HEK293 (cell line): ENCODE data around the gene FCHO1.
A peak's percentile ranks its signal among the peaks of the same experiment; 100 is the strongest.

Experiments
- CTCF ChIA-PET: fragments of 350-600 bp; formaldehyde crosslinking; extraction: SDS; loops from one replicate; lab custom pipeline; 2021; ENCODE audit warnings: antibody characterized with exemption; lab: Yijun Ruan, JAX
- POLR2A ChIA-PET: fragments of 300-600 bp; formaldehyde crosslinking; extraction: SDS; loops from one replicate; lab custom pipeline; 2020; ENCODE audit warnings: antibody characterized with exemption, inconsistent platforms; lab: Yijun Ruan, JAX
- H3K27ac ChIP-seq: fragments of 200-500 bp; sonication (Bioruptor generic); 2 replicates; pipeline ENCODE4 v1.5.1; 2014; ENCODE audit warnings: low read depth, low read length, control low read depth, inconsistent platforms; ENCODE audit errors: extremely low read depth
- H3K36me3 ChIP-seq, 2 experiments: fragments of 200-500 bp in 1 of 2; sonication (Bioruptor generic) in 1 of 2; 1 replicate in 1 of 2; 2 replicates in 1 of 2; pipeline ENCODE4 v1.5.1; 2014 to 2017; ENCODE audit warnings: inconsistent platforms in 2 of 2, low read length in 2 of 2; ENCODE audit not compliant: control insufficient read depth in 2 of 2, insufficient read depth in 1 of 2
- H3K4me1 ChIP-seq: fragments of 200-500 bp; sonication (Bioruptor generic); 2 replicates; pipeline ENCODE4 v1.5.1; 2014; ENCODE audit warnings: mild to moderate bottlenecking, low read length, inconsistent platforms; ENCODE audit not compliant: control insufficient read depth, insufficient read depth
- H3K4me3 ChIP-seq: 2 replicates; pipeline ENCODE4 v1.5.1; 2011; ENCODE audit warnings: low read depth, mild to moderate bottlenecking, control low read depth, low read length, moderate library complexity
- H3K9me3 ChIP-seq: fragments of 200-500 bp; sonication (Bioruptor generic); 2 replicates; pipeline ENCODE4 v1.5.1; 2014; ENCODE audit warnings: low read depth, low read length, inconsistent platforms; ENCODE audit not compliant: control insufficient read depth, insufficient read depth
- AEBP2 ChIP-seq: fragments of 450-650 bp; formaldehyde crosslinking; IDR thresholded peaks from 2 replicates; pipeline ENCODE4 v1.5.1; 2016; ENCODE audit warnings: missing biosample characterization, missing genetic modification characterization, borderline replicate concordance
- EGR2 ChIP-seq: fragments of 450-650 bp; formaldehyde crosslinking; IDR thresholded peaks from 2 replicates; pipeline ENCODE4 v1.5.1; 2016; ENCODE audit warnings: low read depth, missing biosample characterization, missing genetic modification characterization
- GLIS1 ChIP-seq: fragments of 450-650 bp; formaldehyde crosslinking; IDR thresholded peaks from 2 replicates; pipeline ENCODE4 v1.5.1; 2016; ENCODE audit warnings: missing biosample characterization, missing genetic modification characterization
- HOXA7 ChIP-seq: sonication (generic); formaldehyde crosslinking; IDR thresholded peaks from 2 replicates; pipeline ENCODE4 v1.8.1; 2022; ENCODE audit warnings: missing genetic modification reagents, borderline replicate concordance
- KLF1 ChIP-seq: fragments of 450-650 bp; formaldehyde crosslinking; IDR thresholded peaks from 2 replicates; pipeline ENCODE4 v1.5.1; 2016; ENCODE audit warnings: missing biosample characterization, missing genetic modification characterization
- KLF17 ChIP-seq: fragments of 450-650 bp; formaldehyde crosslinking; IDR thresholded peaks from 2 replicates; pipeline ENCODE4 v1.5.1; 2016; ENCODE audit warnings: missing biosample characterization, missing genetic modification characterization
- KLF9 ChIP-seq: fragments of 450-650 bp; formaldehyde crosslinking; IDR thresholded peaks from 2 replicates; pipeline ENCODE4 v1.5.1; 2016; ENCODE audit warnings: missing biosample characterization, missing genetic modification characterization, low read depth
- PATZ1 ChIP-seq: fragments of 450-650 bp; formaldehyde crosslinking; IDR thresholded peaks from 2 replicates; pipeline ENCODE4 v1.5.1; 2016; ENCODE audit warnings: missing biosample characterization, missing genetic modification characterization
- SP2 ChIP-seq: fragments of 450-650 bp; formaldehyde crosslinking; IDR thresholded peaks from 2 replicates; pipeline ENCODE4 v1.5.1; 2016; ENCODE audit warnings: missing biosample characterization, missing genetic modification characterization
- SP7 ChIP-seq: fragments of 450-650 bp; formaldehyde crosslinking; IDR thresholded peaks from 2 replicates; pipeline ENCODE4 v1.5.1; 2016; ENCODE audit warnings: missing biosample characterization, missing genetic modification characterization
- YY2 ChIP-seq: fragments of 450-650 bp; formaldehyde crosslinking; IDR thresholded peaks from 2 replicates; pipeline ENCODE4 v1.5.1; 2016; ENCODE audit warnings: missing biosample characterization, missing genetic modification characterization
- ZBTB1 ChIP-seq: fragments of 450-650 bp; formaldehyde crosslinking; IDR thresholded peaks from 2 replicates; pipeline ENCODE4 v1.5.1; 2016; ENCODE audit warnings: missing biosample characterization, missing genetic modification characterization
- ZFHX2 ChIP-seq: fragments of 450-650 bp; formaldehyde crosslinking; conservative IDR thresholded peaks from 2 replicates; pipeline ENCODE4 v1.5.1; 2016; ENCODE audit warnings: missing biosample characterization, missing genetic modification characterization
- ZIC2 ChIP-seq: fragments of 450-650 bp; formaldehyde crosslinking; IDR thresholded peaks from 2 replicates; pipeline ENCODE4 v1.5.1; 2016; ENCODE audit warnings: missing biosample characterization, missing genetic modification characterization
- ZNF155 ChIP-seq: fragments of 450-650 bp; formaldehyde crosslinking; IDR thresholded peaks from 2 replicates; pipeline ENCODE4 v1.5.1; 2016; ENCODE audit warnings: missing biosample characterization, missing genetic modification characterization
- ZNF169 ChIP-seq: fragments of 450-650 bp; formaldehyde crosslinking; IDR thresholded peaks from 2 replicates; pipeline ENCODE4 v1.5.1; 2016; ENCODE audit warnings: missing biosample characterization, missing genetic modification characterization
- ZNF18 ChIP-seq: fragments of 450-650 bp; formaldehyde crosslinking; IDR thresholded peaks from 2 replicates; pipeline ENCODE4 v1.5.1; 2016; ENCODE audit warnings: missing biosample characterization, missing genetic modification characterization
- ZNF202 ChIP-seq: fragments of 450-650 bp; formaldehyde crosslinking; IDR thresholded peaks from 2 replicates; pipeline ENCODE4 v1.5.1; 2016; ENCODE audit warnings: missing biosample characterization, missing genetic modification characterization, borderline replicate concordance
- ZNF214 ChIP-seq: fragments of 450-650 bp; formaldehyde crosslinking; IDR thresholded peaks from 2 replicates; pipeline ENCODE4 v1.5.1; 2017; ENCODE audit warnings: missing biosample characterization, mild to moderate bottlenecking, missing genetic modification characterization, borderline replicate concordance
- ZNF274 ChIP-seq, 2 experiments: fragments of 200-500 bp in 1 of 2; fragments of 450-650 bp in 1 of 2; sonication (Bioruptor generic) in 1 of 2; formaldehyde crosslinking in 1 of 2; IDR thresholded peaks; 2 replicates each; pipeline versions ENCODE4 v1.5.1 to v1.6.1; 2014 to 2016; ENCODE audit warnings: borderline replicate concordance in 1 of 2, inconsistent platforms in 1 of 2, low read length in 1 of 2, missing biosample characterization in 1 of 2, missing genetic modification characterization in 1 of 2
- ZNF324 ChIP-seq: fragments of 450-650 bp; formaldehyde crosslinking; IDR thresholded peaks from 2 replicates; pipeline ENCODE4 v1.5.1; 2016; ENCODE audit warnings: missing biosample characterization, missing genetic modification characterization
- ZNF341 ChIP-seq: fragments of 450-650 bp; formaldehyde crosslinking; IDR thresholded peaks from 2 replicates; pipeline ENCODE4; 2016; ENCODE audit warnings: low read depth, missing biosample characterization, missing genetic modification characterization
- ZNF398 ChIP-seq: fragments of 450-650 bp; formaldehyde crosslinking; IDR thresholded peaks from 2 replicates; pipeline ENCODE4 v1.5.1; 2017; ENCODE audit warnings: missing biosample characterization, missing genetic modification characterization
- ZNF704 ChIP-seq: fragments of 450-650 bp; formaldehyde crosslinking; IDR thresholded peaks from 2 replicates; pipeline ENCODE4 v1.5.1; 2016; ENCODE audit warnings: missing biosample characterization, missing genetic modification characterization
- ZNF776 ChIP-seq: fragments of 450-650 bp; formaldehyde crosslinking; IDR thresholded peaks from 2 replicates; pipeline ENCODE4 v1.5.0; 2017; ENCODE audit warnings: missing biosample characterization, missing genetic modification characterization, borderline replicate concordance

The FCHO1 gene

GRCh38 chr19:17737690-17738153 lies 13.6 kb upstream of the FCHO1 start (continued):
- TF ChIP-seq KLF9 (tag by site-specific recombination), result no peak
- TF ChIP-seq ZNF704, result no peak
- TF ChIP-seq ZNF324 (tag by site-specific recombination), result no peak
- no peak for TF ChIP-seq ZNF274 (IDR thresholded peaks at IDR 0.05; ENCODE audit: low read length)
- TF ChIP-seq ZNF274 (tag by site-specific recombination; IDR thresholded peaks at IDR 0.05; ENCODE audit: borderline replicate concordance), result no peak
- TF ChIP-seq AEBP2 (tag by site-specific recombination), result no peak
- TF ChIP-seq HOXA7 (CRISPR knock-in tag), result no peak
- TF ChIP-seq GLIS1 (tag by site-specific recombination), result peak; percentile 72
- TF ChIP-seq, all 188 proteins: peak for 2

- POLR2A ChIA-PET, result interaction anchor here (0.5 to 1.6 kb wide), 3 partner anchors 8 to 290 kb away, joined by 3 read pairs; partner anchors contain the start of gene MAP1S
- no peak overlapping the region for H3K4me3 ChIP-seq
- H3K36me3 ChIP-seq, result peaks cover 0 to 17% of the 10 kb centered on the region in 2 experiments; a peak in 2 of 3 replicates
- no peaks in the 10 kb centered on the region for H3K9me3 ChIP-seq
- no peak overlapping the region for H3K27ac ChIP-seq
- no peaks in the 10 kb centered on the region; the same call in 1 of the 2 replicates for H3K4me1 ChIP-seq
- CTCF ChIA-PET, result interaction anchor here (0.7 to 2.9 kb wide), 3 partner anchors 28 to 121 kb away, joined by 3 to 12 read pairs (median 3); no protein-coding TSS in a partner anchor
- TF ChIP-seq SP7 (tag by site-specific recombination) (peak; percentile 69; the same call in 1 of the 2 replicates), ZNF776 (tag by site-specific recombination) (no peak), KLF1 (tag by site-specific recombination) (peak; percentile 30; the same call in 1 of the 2 replicates), SP2 (tag by site-specific recombination) (peak; percentile 48), ZNF18 (tag by site-specific recombination) (no peak), ZNF398 (tag by site-specific recombination) (0 out of 2 replicates have a peak, but pooled peaks have one; percentile 36), ZNF155 (tag by site-specific recombination) (no peak), ZNF341 (tag by site-specific recombination) (peak; percentile 42; the same call in 1 of the 2 replicates), ZNF169 (tag by site-specific recombination) (no peak), KLF17 (tag by site-specific recombination) (peak; percentile 49; the same call in 1 of the 2 replicates), EGR2 (tag by site-specific recombination) (peak; percentile 94), ZFHX2 (peak; percentile 98), ZIC2 (tag by site-specific recombination) (peak; percentile 28; the same call in 1 of the 2 replicates), ZNF202 (tag by site-specific recombination) (no peak), ZNF214 (tag by site-specific recombination) (no peak), YY2 (tag by site-specific recombination) (no peak), PATZ1 (tag by site-specific recombination) (peak; percentile 47; the same call in 1 of the 2 replicates), GLIS1 (tag by site-specific recombination) (peak; percentile 82), ZBTB1 (tag by site-specific recombination) (no peak)
Observed at GRCh38 chr19:17739121-17739875, 12.0 kb upstream of the FCHO1 start.
